Eye (tissue), 1 donor: ENCODE data around the gene GCK.
A peak's percentile ranks its signal among the peaks of the same experiment; 100 is the strongest.

ENCODE experiments used
- DNase-seq: peaks from one replicate; pipeline ENCODE4 v3.0.0-alpha.2; 2015

GCK gene

DNA sequence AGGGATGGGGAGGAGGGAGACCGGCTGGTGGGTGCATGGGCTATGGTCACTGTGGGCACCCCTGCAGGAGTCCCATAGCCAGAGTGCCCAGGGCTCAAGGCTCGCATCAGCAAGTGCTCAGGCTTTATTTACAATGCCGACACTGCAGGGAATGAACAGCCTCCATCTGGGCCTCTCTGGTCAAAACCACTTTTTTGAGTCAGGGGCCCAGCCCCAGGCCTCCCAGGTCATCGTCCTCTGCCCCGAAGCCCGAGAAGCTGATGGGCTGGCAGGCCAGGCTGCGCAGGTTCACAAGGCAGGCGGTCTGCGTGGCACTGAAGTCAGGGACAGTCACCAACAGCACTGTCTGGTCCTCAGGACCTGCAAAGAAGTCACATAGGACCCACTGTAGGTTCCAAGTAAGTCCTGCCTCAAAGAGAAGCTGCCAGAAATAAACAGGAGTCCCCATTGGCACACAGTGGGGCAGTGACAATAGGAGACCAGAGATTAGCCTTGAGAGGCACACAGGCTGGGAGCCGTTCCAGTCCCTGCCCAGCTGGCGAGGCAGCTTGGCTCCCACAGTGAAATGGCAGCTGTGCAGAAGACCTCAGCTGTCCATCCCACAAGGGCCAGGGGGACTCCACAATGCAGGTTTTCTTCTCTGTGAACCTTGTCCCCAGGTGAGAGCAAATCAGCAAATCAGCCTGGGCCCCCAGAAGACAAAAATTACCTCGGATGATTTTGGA is 74.5 kb downstream of the GCK start:
- DNase-seq = no peak

GRCh38 chr7:44113764-44114354 is 75.4 kb downstream of the GCK start:
- DNase-seq = no peak

DNA sequence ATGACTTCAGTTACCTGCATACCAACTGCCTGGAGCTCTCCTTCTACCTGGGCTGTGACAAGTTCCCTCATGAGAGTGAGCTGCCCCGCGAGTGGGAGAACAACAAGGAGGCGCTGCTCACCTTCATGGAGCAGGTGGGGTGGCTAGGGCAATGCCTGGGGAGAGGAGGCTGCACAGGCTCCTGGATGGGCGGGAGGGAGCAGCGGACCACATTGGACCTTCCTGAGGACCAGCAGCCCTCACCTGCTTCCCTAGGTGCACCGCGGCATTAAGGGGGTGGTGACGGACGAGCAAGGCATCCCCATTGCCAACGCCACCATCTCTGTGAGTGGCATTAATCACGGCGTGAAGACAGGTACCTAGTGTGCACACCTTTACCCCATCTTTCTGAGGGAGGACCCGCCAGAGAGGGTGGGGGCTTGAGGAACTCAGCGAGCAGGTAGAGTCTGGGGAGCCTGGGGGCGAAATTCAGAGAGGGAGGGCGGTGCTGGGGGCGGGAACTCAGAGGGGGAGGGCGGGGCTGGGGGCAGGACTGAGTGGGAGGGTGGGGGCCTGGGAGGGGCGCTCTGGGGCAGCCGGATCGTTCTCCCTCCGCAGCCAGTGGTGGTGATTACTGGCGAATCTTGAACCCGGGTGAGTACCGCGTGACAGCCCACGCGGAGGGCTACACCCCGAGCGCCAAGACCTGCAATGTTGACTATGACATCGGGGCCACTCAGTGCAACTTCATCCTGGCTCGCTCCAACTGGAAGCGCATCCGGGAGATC is 76.1 kb downstream of the GCK start:
- no peak for DNase-seq

GRCh38 chr7:44112231-44112996 is 76.8 kb downstream of the GCK start:
- DNase-seq = no peak

GRCh38 chr7:44111761-44112160 is 77.5 kb downstream of the GCK start:
- DNase-seq = no peak

- DNase-seq = no peak
Observed at GRCh38 chr7:44110719-44111635, 78.3 kb downstream of the GCK start.

GRCh38 chr7:44109991-44110390 is 79.2 kb downstream of the GCK start:
- no peak for DNase-seq

DNA sequence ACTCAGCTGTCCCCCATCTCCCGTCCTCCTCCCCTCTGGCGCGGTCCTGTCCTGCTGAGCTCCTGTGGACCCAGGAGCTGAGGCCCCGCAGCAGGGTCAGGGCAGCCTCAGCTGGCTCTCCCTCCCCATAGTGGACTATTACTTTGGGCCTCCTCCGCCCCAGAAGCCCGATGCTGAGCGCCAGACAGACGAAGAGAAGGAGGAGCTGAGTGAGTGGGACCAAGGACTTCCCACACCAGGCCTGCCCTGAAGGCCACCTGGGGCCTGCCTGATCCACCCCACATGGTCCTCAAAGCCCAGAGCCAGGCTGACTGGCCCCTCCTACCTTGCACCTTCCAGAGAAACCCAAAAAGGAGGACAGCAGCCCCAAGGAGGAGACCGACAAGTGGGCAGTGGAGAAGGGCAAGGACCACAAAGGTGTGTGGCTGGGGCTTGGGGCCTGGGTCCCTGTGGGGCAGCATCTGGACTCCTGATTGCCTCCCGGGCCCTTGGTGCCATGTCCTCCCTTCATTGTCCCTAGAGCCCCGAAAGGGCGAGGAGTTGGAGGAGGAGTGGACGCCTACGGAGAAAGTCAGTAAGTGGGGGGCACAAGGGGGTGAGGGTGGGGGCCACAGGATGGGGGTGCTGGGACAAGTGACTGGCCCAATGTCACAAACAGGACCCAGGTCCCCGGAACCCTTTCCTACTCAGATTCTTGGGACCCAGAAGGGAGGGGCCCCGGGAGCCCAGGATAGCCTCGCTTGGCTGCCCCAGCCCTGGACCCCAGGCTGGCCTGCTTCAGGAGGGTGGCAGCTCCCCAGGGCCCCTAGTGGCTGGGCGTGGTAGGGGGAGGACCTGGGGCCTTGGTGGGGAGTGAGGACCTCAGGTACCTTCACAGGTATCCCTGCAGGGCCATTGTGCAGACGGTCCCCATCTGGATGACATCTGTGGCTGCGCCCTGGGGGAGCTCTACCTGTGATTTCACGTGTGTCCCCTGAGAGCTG is 80.2 kb downstream of the GCK start:
- DNase-seq = no peak

GRCh38 chr7:44107961-44108767 is 81.1 kb downstream of the GCK start:
- no peak for DNase-seq

DNA sequence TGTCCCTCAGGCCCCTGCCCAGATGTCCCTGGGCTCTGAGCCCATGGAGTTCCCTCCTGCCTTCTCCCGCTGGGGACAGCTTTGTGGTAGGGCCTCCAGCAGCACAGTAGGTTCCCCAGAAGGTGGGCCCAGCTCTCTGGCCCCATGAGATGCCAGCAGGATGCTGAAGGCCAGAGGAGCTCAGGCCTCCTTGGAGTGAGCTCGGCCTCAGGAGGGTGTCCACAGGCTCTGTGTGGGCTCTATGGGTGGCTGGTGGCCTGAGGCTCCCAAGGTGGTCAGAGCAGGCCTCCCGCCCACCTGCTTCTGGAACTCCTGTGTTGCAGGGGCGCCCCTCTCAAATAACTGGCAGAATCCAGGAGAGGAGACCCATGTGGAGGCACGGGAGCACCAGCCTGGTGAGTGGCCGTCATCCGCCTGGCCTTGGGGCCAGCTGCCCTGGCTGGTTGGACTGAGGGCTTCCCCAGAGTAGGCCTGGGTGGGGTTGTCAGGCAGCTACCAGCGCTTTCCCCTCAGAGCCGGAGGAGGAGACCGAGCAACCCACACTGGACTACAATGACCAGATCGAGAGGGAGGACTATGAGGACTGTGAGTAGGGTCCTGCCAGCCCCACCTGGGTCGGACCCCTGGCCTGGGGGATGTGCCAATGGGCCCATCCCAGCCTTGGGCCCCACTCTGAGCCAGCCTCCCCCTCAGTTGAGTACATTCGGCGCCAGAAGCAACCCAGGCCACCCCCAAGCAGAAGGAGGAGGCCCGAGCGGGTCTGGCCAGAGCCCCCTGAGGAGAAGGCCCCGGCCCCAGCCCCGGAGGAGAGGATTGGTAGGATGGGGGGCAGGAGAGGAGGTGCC is 81.9 kb downstream of the GCK start:
- no peak for DNase-seq

DNA sequence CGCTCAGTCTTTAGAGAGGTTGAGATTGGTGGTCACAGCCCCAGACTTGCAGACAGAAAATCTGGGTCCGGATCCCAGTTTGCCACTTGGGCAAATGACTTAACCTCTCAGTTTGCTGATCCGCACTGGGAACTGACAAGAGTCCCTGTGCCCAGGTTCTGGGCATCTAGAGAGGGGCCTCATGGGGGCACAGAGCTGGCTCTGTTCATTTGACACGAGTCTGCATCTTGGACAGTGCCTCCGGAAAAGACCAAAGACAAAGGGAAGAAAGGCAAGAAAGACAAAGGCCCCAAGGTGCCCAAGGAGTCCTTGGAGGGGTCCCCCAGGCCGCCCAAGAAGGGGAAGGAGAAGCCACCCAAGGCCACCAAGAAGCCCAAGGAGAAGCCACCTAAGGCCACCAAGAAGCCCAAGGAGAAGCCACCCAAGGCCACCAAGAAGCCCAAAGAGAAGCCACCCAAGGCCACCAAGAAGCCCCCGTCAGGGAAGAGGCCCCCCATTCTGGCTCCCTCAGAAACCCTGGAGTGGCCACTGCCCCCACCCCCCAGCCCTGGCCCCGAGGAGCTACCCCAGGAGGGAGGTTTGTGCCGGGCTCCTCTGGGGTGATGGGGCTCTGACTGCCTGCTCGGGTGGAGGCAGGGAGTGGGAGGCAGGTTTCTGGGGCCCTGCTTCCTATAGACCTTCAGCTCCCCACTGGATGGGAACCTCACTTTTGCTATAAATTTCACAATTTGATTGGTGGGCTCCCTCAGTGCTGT is 82.8 kb downstream of the GCK start:
- no peak for DNase-seq

- no peak for DNase-seq
Observed at GRCh38 chr7:44105832-44106231, 83.4 kb downstream of the GCK start.

- DNase-seq = peak; percentile 66
Observed at GRCh38 chr7:44104860-44105771, 84.1 kb downstream of the GCK start.

GRCh38 chr7:44103923-44104859 is 85.0 kb downstream of the GCK start, which contains the start of gene AEBP1:
Gene AEBP1 (plus strand): TSS chr7:44104345. CDS start chr7:44104666, 321 bp downstream.
- peak; percentile 65 for DNase-seq

- DNase-seq = no peak
Observed at GRCh38 chr7:44103566-44103922, 85.7 kb downstream of the GCK start.
